22Rv1 (cell line): ENCODE results near the gene GABBR2.

ENCODE experiments used
- CTCF ChIP-seq: fragments of 450-650 bp; IDR thresholded peaks from 2 replicates; pipeline ENCODE4 v1.5.1; 2017; ENCODE audit warnings: mild to moderate bottlenecking
- ZFX ChIP-seq: fragments of 450-650 bp; IDR thresholded peaks from 2 replicates; pipeline ENCODE4 v1.6.1; 2017; ENCODE audit warnings: antibody characterized with exemption, borderline replicate concordance

GRCh38 chr9:98412101-98412842 is 296.5 kb downstream of the GABBR2 start:
- TF ChIP-seq CTCF: no peak
- TF ChIP-seq ZFX: no peak
